DMS 273 (cell line): Measurements from ENCODE around the gene TSSK6.

Source experiments
- DNase-seq: peaks from one replicate; lab custom pipeline; 2025; ENCODE audit not compliant: unreplicated experiment; lab: John Stamatoyannopoulos, UW

Gene TSSK6

DNA sequence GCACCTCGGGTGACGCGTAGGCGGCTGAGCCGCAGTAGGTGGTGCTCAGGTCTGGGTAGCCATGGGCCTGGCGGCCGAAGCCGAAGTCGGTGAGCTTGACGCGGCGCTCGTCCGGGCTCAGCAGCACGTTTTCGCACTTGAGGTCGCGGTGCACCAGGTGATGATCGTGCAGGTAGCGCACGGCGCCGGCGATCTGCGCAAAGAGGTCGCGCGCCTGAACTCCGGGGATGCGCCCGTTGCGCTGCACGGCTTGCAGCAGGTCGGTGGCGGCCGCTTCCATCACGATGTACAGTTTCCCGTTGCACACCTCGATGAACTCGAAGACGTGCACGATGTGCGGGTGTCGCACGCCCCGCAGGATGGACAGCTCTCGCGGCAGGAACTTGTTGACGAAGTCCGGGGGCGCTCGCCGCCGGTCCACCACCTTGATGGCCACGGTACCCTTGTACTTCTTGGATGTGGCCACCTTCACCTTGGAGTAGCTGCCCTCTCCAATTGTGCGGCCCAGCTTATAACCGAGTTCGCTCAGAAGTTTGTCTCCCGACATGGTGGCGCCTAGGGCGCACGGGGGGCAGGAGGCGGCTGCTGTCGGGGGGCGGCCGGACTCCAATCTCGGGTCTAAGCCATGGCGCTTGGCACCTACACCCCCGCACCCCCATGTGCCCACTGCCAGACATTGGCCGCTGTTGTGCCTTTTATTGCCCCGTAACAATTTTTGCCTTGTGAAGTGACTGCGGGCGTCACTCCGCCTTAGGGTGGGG, at the start of gene TSSK6:
TSSK6 (minus strand) TSS at position 668 of the 761 bp plus-strand sequence; CDS start at position 547, 121 bp downstream.
- DNase-seq: no peak

DNA sequence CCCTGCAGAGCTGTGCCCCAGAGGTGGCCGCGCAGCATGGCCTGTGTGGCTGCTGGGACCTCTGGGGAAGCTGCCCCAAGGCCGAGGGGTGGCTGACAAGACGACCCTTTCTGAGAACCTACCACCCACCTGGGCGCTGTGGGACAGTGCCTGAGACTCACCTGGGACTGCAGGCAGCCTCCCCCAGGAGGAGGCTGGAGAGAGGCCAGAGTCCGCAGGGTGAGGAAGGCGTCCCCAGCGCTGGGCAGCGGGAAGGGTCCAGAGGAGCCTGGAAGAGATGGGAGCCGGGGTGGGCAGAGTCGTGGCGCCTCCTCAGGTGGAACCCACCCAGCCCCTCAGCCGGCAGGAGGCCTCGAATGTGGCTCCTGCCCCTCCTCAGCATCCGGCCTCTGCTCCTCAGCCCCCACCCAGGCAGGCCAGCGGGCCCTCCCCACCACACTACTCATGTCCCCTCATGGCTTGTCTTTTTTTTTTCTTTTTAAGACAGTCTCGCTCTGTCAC, 48.0 kb upstream of the TSSK6 start:
- no peak for DNase-seq

- peak; percentile 33 for DNase-seq
Measured at GRCh38 chr19:19562665-19563347, 47.5 kb upstream of the TSSK6 start.

DNA sequence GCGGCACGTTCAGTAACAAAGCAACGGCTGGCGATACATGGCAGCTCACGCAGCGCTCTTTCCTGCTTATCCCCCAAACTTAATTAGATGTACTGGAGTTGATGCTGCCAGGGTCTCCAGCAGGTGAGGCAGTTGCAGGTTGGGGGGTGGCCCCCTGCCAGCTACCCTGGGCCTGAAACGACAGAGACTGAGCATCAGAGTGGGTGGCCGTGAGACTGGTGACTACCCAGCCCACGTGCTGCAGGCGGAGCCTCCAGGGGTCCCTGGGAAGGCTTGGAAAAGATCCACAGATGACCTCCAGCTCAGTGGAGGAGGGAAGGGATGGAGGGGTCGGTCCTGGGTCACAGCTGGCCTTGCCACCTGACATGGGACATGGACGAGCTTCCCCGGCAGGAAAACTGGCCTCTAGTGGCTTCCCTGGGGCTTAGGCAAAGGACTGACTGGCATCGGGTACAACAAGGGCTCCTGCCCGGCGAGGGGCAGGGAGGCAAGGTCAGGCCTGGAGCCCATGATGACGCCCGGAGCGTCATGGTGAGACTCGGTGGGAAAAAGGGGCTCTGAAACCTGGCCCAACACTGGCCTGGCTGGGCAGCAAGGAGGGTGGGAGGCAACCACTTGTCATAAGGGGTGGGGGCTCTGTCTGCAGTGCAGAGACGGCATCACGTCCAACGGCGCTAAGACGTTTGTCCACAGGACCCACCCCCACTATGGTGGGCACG, 46.8 kb upstream of the TSSK6 start:
- DNase-seq: no peak

DNA sequence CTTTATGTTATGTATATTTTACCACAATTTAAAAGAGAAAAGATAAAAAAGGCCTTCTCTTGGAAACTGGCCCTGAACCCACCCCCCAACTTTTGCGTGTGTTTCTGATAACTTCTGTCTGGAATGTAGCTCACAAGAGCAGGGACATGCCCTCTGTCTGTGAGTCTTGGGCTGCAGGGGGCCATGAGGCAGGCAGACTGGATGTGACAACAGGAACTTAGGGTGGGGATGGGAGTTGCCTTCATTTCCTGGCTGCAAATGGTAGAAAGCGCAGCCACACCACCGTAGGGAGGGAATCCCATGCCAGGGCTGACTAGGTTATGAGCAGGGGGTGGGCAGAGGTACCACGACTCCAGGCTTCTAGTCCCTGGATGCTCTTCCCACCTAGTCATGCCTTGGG, 44.6 kb upstream of the TSSK6 start:
- DNase-seq: no peak

DNA sequence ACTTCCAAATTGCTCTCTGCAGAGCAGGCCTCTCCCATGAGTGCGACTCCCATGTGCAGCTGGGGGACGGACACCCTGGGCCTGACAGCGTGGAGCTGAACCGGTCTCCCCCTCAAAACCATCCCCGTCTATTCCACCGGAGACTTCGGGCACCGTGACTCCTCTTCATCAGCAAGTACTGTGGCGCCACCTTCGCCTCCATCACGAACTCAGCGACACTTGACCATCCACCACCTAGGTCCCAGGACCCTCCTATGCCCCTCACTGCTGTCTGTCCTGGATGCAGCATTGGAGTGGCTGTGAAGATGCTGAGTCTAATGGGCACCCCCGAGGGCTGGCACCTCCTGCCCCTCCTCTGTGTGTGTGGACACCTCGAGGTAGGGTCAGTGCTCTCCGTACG, 43.3 kb upstream of the TSSK6 start:
- no peak for DNase-seq

DNA sequence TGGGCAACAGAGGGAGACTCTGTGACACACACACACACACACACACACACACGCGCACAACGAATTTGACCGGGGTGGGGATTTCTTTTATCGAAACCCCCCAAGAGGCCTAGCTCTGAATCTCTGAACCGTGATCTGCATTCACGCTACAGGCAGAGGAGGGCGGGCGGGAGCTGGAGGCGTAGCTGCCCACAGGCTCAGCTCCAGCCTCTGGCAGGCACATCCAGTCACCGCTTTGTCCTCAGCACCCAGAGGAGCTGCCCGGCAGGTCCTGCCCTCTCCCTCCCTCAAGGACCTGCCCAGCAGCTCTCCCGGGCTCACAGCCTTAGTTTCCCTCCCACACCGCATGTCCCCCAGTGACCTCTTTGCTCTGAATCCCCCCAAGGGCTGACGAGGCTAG, 42.7 kb upstream of the TSSK6 start:
- DNase-seq: no peak

DNA sequence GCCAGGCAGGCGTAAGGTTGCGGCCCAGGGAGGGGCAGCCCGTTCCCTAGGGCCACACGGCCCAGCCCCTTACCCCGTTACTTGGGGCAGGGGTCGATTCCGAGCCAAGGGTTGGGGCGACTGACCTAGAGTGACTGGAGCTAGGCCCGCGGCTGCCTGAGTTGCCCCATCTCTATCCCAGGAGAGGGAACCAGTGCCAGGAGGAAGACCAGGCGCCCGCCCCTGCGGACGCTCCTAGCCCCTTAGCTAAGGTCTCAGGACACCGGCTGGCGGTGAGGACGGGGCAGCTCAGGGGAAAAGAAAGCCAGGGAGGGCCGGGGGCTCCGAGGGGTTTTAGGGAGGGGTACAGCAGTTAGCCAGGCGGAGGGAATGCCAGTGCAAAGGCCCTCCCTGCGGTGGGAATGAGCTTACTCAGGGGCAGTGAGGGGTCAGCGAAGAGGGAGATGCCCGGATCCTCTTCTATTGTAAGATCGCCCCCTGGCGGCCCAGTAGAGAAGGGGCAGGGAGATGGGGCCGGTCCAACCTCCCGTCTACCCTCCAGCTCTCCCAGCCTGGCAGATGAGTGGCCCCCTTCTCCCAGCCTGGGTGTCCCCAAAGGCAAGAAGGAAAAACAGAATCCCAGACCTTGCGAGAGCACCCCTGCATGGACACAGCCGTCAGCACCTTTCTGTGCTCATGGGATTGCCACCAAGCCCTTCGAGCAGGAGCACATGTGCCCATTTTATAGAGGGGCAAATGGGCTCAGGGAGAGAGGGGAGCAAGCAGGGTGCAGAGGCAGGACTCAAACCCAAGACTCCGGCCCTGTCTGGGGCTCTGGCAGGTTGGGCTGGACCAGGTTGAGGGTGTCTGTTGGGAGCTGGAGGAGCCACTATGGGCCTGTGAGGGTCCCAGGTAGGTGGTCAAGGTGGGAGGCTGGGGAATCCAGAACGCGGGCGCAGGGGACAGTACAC, 39.0 kb upstream of the TSSK6 start:
- peak; percentile 73 for DNase-seq

GRCh38 chr19:19553670-19554069, 38.3 kb upstream of the TSSK6 start:
- DNase-seq: no peak

DNA sequence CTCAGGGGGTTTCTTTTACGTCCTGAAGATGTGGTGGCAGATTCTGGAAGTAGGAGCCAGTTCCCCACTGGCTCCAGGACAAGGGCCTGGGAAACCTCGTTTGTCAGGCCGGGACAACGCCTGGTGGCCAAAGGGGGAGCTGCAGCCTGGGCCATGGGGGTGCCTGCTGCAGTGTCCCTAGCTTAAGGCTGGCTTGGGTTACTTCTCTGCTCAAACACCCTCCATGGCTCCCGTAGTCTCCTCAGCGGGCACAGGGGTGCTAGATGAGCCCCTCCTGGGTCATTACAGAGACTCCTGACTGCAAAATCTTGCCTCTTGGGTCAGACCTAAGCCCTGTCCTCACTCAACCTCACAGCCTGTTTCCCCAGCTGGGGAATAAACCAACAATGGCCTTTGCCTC, 37.5 kb upstream of the TSSK6 start:
- peak; percentile 78 for DNase-seq

DNA sequence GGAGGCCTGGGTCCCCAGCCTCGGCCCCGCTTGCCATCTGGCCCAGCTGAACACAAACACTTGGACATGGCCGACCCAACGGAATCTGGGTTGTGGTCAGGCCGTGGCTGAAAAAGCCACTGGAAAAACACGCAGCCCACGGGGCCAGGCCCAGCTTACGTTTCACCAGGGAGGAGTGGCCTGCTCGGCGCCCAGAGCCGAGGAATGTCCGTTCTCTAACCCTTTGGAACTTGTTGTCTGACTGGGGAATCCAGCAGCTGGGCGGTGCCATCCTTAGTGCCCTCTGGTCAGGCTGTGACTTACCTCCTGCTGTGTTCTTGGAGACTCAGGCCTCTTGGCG, 36.5 kb upstream of the TSSK6 start:
- DNase-seq: no peak

- DNase-seq: peak; percentile 41
Measured at GRCh38 chr19:19550972-19551852, 35.9 kb upstream of the TSSK6 start.

DNA sequence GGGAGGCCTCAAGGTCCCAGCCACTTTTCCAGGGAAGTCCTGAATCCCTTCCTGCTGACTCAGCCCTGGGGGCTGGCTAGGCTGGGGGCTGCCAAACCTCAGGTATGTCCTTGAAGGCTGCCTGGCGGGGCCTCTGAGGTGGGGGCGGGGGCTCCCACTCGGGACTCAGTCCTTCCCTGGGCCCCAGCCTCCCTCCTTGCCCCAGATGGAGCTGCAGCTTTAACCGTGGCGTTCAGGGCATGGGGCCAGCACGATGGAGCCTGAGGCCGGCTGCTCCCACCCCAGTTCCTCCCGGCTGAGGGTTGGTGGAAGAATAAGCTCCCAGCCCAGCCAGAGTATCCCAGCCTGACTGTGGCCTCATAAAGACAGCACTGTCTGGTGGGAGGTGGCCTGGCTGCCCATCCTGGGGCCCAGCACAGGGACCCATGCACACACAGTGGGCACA, 35.2 kb upstream of the TSSK6 start:
- peak; percentile 63 for DNase-seq

GRCh38 chr19:19549804-19550464, 34.6 kb upstream of the TSSK6 start:
- DNase-seq: no peak

DNA sequence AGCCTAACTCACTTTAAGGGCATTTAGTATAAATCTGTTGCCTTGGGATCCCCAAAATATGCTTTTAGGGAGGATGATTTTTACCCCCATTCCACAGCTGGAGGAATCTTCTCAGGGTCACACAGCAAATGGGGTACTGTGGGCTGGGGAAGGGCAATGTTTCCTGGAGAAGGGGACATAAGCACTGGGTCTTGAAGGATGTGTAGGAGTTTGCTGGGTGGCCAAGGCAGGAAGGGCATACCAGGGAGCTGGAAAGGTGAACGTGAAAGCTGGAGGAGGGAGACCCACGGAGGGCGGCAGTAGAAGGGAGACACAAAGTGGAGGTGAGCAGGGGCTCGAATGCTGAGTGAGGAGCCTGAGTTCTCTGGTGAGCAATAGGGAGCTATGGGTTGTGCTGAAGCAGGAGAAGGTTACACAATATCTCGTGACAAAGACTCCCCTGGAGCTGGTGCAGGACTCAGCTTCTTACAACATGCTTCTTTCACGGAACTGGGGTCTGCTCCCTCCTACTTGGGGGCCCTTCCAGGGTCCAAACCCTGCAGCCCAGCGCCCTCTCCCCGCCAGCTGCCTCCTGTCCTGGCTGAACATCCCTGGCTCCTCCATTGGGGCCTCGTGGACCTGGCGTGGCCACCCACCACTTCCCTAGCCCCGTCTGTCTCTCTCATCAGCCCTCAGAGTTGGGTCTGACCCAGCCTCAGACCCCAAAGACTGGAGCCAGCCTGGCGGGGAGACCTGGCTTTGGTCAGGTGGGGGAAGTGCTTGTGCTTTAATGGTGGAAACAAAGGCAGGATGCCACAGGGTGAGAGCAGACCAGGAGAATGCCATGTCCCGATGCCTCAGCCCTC, 33.8 kb upstream of the TSSK6 start:
- no peak for DNase-seq

GRCh38 chr19:19547674-19548336, 32.5 kb upstream of the TSSK6 start:
- no peak for DNase-seq

GRCh38 chr19:19546751-19547162, 31.4 kb upstream of the TSSK6 start:
- no peak for DNase-seq

- no peak for DNase-seq
Measured at GRCh38 chr19:19545707-19546106, 30.4 kb upstream of the TSSK6 start.
